Osteoblast (primary cell): ENCODE results near the gene WNK2. TPM values are rescaled to one million over a fixed set of nuclear protein-coding genes. Genes with fewer than 3 reads are reported as not detected.

ENCODE experiments used
- DNase-seq: peaks from one replicate; pipeline ENCODE4 v3.0.0; 2011; ENCODE audit warnings: low spot score, mixed read lengths; ENCODE audit not compliant: insufficient read length; ENCODE audit errors: missing footprints
- H2AFZ ChIP-seq: 2 replicates; pipeline ENCODE4 v1.6.0; 2011; ENCODE audit warnings: mild to moderate bottlenecking, low read length
- H3K27ac ChIP-seq: 2 replicates; pipeline ENCODE4 v1.5.1; 2011; ENCODE audit warnings: mild to moderate bottlenecking, low read depth, low read length, moderate library complexity
- H3K27me3 ChIP-seq: 2 replicates; pipeline ENCODE4 v1.6.0; 2012; ENCODE audit warnings: mild to moderate bottlenecking, control low read depth, inconsistent platforms, low read length, moderate library complexity; ENCODE audit not compliant: insufficient read depth
- H3K36me3 ChIP-seq: 2 replicates; pipeline ENCODE4 v1.5.1; 2011; ENCODE audit warnings: mild to moderate bottlenecking, low read length, control low read depth, moderate library complexity; ENCODE audit not compliant: insufficient read depth
- H3K4me1 ChIP-seq: 2 replicates; pipeline ENCODE4 v1.5.1; 2011; ENCODE audit warnings: mild to moderate bottlenecking, low read length, control low read depth, moderate library complexity; ENCODE audit not compliant: insufficient read depth
- H3K4me2 ChIP-seq: 2 replicates; pipeline ENCODE4 v1.6.0; 2011; ENCODE audit warnings: mild to moderate bottlenecking, low read length; ENCODE audit not compliant: insufficient read depth
- H3K4me3 ChIP-seq: fragments of 200-600 bp; sonication (generic); 3 replicates; pipeline ENCODE4 v1.5.1; 2012; ENCODE audit warnings: mild to moderate bottlenecking, low read length, inconsistent platforms; ENCODE audit not compliant: insufficient read depth
- H3K79me2 ChIP-seq: 2 replicates; pipeline ENCODE4 v1.6.0; 2012; ENCODE audit warnings: mild to moderate bottlenecking, low read length, control low read depth, inconsistent platforms; ENCODE audit not compliant: insufficient read depth
- H3K9me3 ChIP-seq: 2 replicates; pipeline ENCODE4 v1.5.1; 2011; ENCODE audit warnings: low read depth, low read length, control low read depth
- H4K20me1 ChIP-seq: 2 replicates; pipeline ENCODE4 v1.6.0; 2012; ENCODE audit warnings: mild to moderate bottlenecking, low read length, control low read depth; ENCODE audit not compliant: insufficient read depth
- CTCF ChIP-seq: IDR thresholded peaks from 2 replicates; pipeline ENCODE4 v1.5.1; 2011; ENCODE audit warnings: mild to moderate bottlenecking, low read depth, low read length, moderate library complexity; ENCODE audit errors: extremely low read depth
- total RNA-seq: library from RNA; depleted of rRNA; stranded (reverse); fragments of >200 nt; gene quantifications from 2 replicates; pipeline ENCODE4 v1.2.3, GENCODE V29; 2012

Gene WNK2
- total RNA-seq, 1 donor: not detected

- no peaks in the 10 kb centered on the region for H4K20me1 ChIP-seq
- no peaks in the 10 kb centered on the region for H3K79me2 ChIP-seq
- no peak overlapping the region for H3K4me2 ChIP-seq
- no peak overlapping the region for H3K27ac ChIP-seq
- no peak overlapping the region for H2AFZ ChIP-seq
- DNase-seq: peak; percentile 58
- no peaks in the 10 kb centered on the region for H3K4me1 ChIP-seq
- no peaks in the 10 kb centered on the region for H3K36me3 ChIP-seq
- no peak overlapping the region for H3K4me3 ChIP-seq
- no peaks in the 10 kb centered on the region for H3K9me3 ChIP-seq
- no peak for TF ChIP-seq CTCF
- peaks cover 7% of the 10 kb centered on the region for H3K27me3 ChIP-seq
These were observed 71.5 kb downstream of the WNK2 start for GRCh38 chr9:93255494-93255867.

- H4K20me1 ChIP-seq: no peaks in the 10 kb centered on the region
- H3K9me3 ChIP-seq: no peaks in the 10 kb centered on the region
- H3K4me3 ChIP-seq: no peak overlapping the region
- peaks cover 7% of the 10 kb centered on the region for H3K27me3 ChIP-seq
- no peak overlapping the region for H3K27ac ChIP-seq
- no peaks in the 10 kb centered on the region for H3K4me1 ChIP-seq
- no peak overlapping the region for H2AFZ ChIP-seq
- H3K4me2 ChIP-seq: no peak overlapping the region
- DNase-seq: peak; percentile 64
- H3K79me2 ChIP-seq: no peaks in the 10 kb centered on the region
- H3K36me3 ChIP-seq: no peaks in the 10 kb centered on the region
- TF ChIP-seq CTCF: no peak
These were observed 72.3 kb downstream of the WNK2 start for GRCh38 chr9:93255994-93256877.

- Histone ChIP-seq H3K9me3 (no peaks in the 10 kb centered on the region), H3K36me3 (no peaks in the 10 kb centered on the region), H3K4me2 (no peak overlapping the region), H3K4me3 (no peak overlapping the region), H3K4me1 (no peaks in the 10 kb centered on the region), H3K27me3 (peaks cover 5% of the 10 kb centered on the region), H4K20me1 (no peaks in the 10 kb centered on the region), H3K27ac (no peak overlapping the region), H2AFZ (no peak overlapping the region), H3K79me2 (no peaks in the 10 kb centered on the region)
- no peak for TF ChIP-seq CTCF
- peak; percentile 66 for DNase-seq
These were observed 73.2 kb downstream of the WNK2 start for GRCh38 chr9:93256878-93257807.
